Measurements from ENCODE around the gene GNG11. TPM values are rescaled to one million over a fixed set of nuclear protein-coding genes. Genes with fewer than 3 reads are reported as not detected.

The GNG11 gene
- total RNA-seq, 1 donor from 2014 or later = 0.86 TPM

GRCh38 chr7:93964813-93965212 lies 43.3 kb downstream of the GNG11 start:
- no peak overlapping the region for H3K4me3 Mint-ChIP-seq
- Histone ChIP-seq H3K9ac (no peak overlapping the region), H3F3A (ENCODE audit: low read depth) (no peaks in the 10 kb centered on the region), H4K20me1 (ENCODE audit: low read depth) (no peaks in the 10 kb centered on the region), H3K27ac (no peak overlapping the region), H3K36me3 (no peaks in the 10 kb centered on the region), H2AFZ (replicated peaks) (no peak overlapping the region), H3K4me1 (no peaks in the 10 kb centered on the region), H3K9me3 (ENCODE audit: low read depth) (no peaks in the 10 kb centered on the region), H3K27me3 (no peaks in the 10 kb centered on the region), H3K79me2 (ENCODE audit: low read depth) (no peaks in the 10 kb centered on the region), H3K4me2 (no peak overlapping the region), H3K4me3 (no peak overlapping the region)
- H3K27ac Mint-ChIP-seq = no peak overlapping the region
- peaks cover 2% of the 10 kb centered on the region for H3K27me3 Mint-ChIP-seq (ENCODE audit: insufficient read depth, low read depth)
- TF ChIP-seq CTCF (IDR thresholded peaks at IDR 0.05) = no peak
- TF ChIP-seq EZH2phosphoT487 (IDR thresholded peaks at IDR 0.05) = no peak
- no peak for TF ChIP-seq EZH2 (IDR thresholded peaks at IDR 0.05)
- no peaks in the 10 kb centered on the region for H3K9me3 Mint-ChIP-seq
- DNase-seq (ENCODE audit: low spot score) = no peak
- H3K4me1 Mint-ChIP-seq = peaks cover 10% of the 10 kb centered on the region
- H3K36me3 Mint-ChIP-seq = no peaks in the 10 kb centered on the region

GRCh38 chr7:93968911-93969620 lies 47.5 kb downstream of the GNG11 start:
- no peaks in the 10 kb centered on the region for H3K36me3 ChIP-seq
- Mint-ChIP-seq H3K9me3 (no peaks in the 10 kb centered on the region), H3K36me3 (no peaks in the 10 kb centered on the region), H3K4me1 (peaks cover 10% of the 10 kb centered on the region), H3K4me3 (no peak overlapping the region), H3K27me3 (ENCODE audit: insufficient read depth, low read depth) (peaks cover 2% of the 10 kb centered on the region), H3K27ac (no peak overlapping the region)
- H3K79me2 ChIP-seq (ENCODE audit: low read depth) = no peaks in the 10 kb centered on the region
- H3K4me2 ChIP-seq = no peak overlapping the region
- H4K20me1 ChIP-seq (ENCODE audit: low read depth) = no peaks in the 10 kb centered on the region
- TF ChIP-seq EZH2phosphoT487 (IDR thresholded peaks at IDR 0.05) (no peak), EZH2 (IDR thresholded peaks at IDR 0.05) (no peak), CTCF (IDR thresholded peaks at IDR 0.05) (no peak)
- no peaks in the 10 kb centered on the region for H3K9me3 ChIP-seq (ENCODE audit: low read depth)
- H3K4me1 ChIP-seq = no peaks in the 10 kb centered on the region
- H3F3A ChIP-seq (ENCODE audit: low read depth) = no peaks in the 10 kb centered on the region
- no peak overlapping the region for H3K4me3 ChIP-seq
- no peak overlapping the region for H3K9ac ChIP-seq
- H2AFZ ChIP-seq (replicated peaks) = no peak overlapping the region
- no peaks in the 10 kb centered on the region for H3K27me3 ChIP-seq
- no peak for DNase-seq (ENCODE audit: low spot score)
- no peak overlapping the region for H3K27ac ChIP-seq

GRCh38 chr7:93972029-93972725 lies 50.6 kb downstream of the GNG11 start:
- H3K27me3 Mint-ChIP-seq (ENCODE audit: insufficient read depth, low read depth) = no peaks in the 10 kb centered on the region
- H3F3A ChIP-seq (ENCODE audit: low read depth) = no peaks in the 10 kb centered on the region
- no peak overlapping the region for H3K4me2 ChIP-seq
- no peak overlapping the region for H3K27ac ChIP-seq
- peaks cover 10% of the 10 kb centered on the region for H3K4me1 Mint-ChIP-seq
- H3K4me3 Mint-ChIP-seq = no peak overlapping the region
- no peak overlapping the region for H3K4me3 ChIP-seq
- H3K27ac Mint-ChIP-seq = no peak overlapping the region
- H4K20me1 ChIP-seq (ENCODE audit: low read depth) = no peaks in the 10 kb centered on the region
- no peaks in the 10 kb centered on the region for H3K79me2 ChIP-seq (ENCODE audit: low read depth)
- no peak overlapping the region for H3K9ac ChIP-seq
- DNase-seq (ENCODE audit: low spot score) = no peak
- no peaks in the 10 kb centered on the region for H3K36me3 Mint-ChIP-seq
- H3K9me3 ChIP-seq (ENCODE audit: low read depth) = no peaks in the 10 kb centered on the region
- H3K9me3 Mint-ChIP-seq = no peaks in the 10 kb centered on the region
- H3K36me3 ChIP-seq = no peaks in the 10 kb centered on the region
- TF ChIP-seq EZH2phosphoT487 (IDR thresholded peaks at IDR 0.05) (no peak), CTCF (IDR thresholded peaks at IDR 0.05) (no peak), EZH2 (IDR thresholded peaks at IDR 0.05) (no peak)
- no peak overlapping the region for H2AFZ ChIP-seq (replicated peaks)
- no peaks in the 10 kb centered on the region for H3K4me1 ChIP-seq
- no peaks in the 10 kb centered on the region for H3K27me3 ChIP-seq

Data from neural progenitor cell (in vitro differentiated cells).